GM20000 (cell line): ENCODE measurements around the gene CLSTN2.

Experiments used
- DNase-seq: peaks from one replicate; pipeline ENCODE4 v3.0.0; 2012; ENCODE audit warnings: low spot score
- TF ChIP-seq, protein P1 (sequence below): IDR thresholded peaks from 2 replicates; pipeline ENCODE4 v1.5.1; 2012; ENCODE audit warnings: mild to moderate bottlenecking, control low read depth; ENCODE audit errors: extremely low read depth, missing control alignments

CLSTN2 gene

GRCh38 chr3:139982404-139982803 is 47.4 kb downstream of the CLSTN2 start:
- DNase-seq: no peak
- TF ChIP-seq, protein P1, sequence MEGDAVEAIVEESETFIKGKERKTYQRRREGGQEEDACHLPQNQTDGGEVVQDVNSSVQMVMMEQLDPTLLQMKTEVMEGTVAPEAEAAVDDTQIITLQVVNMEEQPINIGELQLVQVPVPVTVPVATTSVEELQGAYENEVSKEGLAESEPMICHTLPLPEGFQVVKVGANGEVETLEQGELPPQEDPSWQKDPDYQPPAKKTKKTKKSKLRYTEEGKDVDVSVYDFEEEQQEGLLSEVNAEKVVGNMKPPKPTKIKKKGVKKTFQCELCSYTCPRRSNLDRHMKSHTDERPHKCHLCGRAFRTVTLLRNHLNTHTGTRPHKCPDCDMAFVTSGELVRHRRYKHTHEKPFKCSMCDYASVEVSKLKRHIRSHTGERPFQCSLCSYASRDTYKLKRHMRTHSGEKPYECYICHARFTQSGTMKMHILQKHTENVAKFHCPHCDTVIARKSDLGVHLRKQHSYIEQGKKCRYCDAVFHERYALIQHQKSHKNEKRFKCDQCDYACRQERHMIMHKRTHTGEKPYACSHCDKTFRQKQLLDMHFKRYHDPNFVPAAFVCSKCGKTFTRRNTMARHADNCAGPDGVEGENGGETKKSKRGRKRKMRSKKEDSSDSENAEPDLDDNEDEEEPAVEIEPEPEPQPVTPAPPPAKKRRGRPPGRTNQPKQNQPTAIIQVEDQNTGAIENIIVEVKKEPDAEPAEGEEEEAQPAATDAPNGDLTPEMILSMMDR: no peak

DNA sequence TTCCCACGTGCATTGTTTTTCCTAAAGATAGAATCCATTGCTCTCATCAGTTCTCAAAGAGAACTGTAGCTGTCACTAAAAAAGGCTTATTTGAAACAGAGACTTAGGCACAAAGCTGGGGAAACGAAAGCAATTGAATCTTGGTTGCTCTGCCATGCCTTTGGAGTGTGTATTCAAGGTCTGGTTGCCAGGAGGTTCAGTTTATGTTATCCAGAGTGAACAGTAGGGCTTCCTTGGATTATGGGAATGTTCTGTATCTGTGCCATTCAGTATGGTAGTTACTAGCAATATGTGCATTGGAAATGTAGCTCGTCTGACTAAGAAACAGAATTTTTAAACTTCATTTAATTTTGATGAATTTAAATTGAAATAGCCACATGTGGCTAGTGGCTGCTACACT is 50.6 kb downstream of the CLSTN2 start:
- DNase-seq: no peak
- TF ChIP-seq, protein P1: no peak

- DNase-seq: no peak
- TF ChIP-seq, protein P1: no peak
Measured at GRCh38 chr3:139987908-139988307, 52.9 kb downstream of the CLSTN2 start.

DNA sequence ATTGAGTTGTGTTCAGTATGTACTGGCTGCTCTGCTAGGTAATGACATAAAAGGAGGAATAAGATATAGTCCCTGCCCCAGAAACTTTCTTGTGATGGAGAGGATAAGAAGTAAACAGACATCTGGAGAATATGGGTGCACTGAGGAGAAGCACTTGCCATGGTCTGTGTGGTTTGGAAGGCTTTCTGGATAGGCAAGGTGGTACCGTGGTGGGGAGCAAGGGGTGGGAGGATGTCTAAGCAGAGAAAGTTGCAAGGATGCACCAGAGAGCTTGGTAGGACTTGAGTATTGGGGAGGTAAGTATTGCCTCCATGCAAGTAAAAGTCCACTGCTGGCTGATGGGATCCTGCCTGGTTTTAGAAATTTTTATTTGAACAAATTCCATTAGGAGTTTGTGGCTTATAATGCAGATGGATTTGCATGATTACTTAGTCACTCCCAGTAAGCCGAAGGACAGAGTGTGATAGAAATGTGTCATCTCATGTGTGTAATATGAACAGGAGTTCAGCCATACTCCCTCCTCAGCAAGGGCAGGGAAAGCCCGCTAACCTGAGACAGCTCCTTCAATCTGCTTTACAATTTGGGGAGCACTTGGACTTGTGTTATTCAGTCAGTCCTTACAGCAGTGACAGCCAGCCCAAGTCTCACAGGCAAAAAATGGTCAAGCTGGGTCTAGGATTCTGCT is 53.6 kb downstream of the CLSTN2 start:
- no peak for DNase-seq
- TF ChIP-seq, protein P1: no peak

DNA sequence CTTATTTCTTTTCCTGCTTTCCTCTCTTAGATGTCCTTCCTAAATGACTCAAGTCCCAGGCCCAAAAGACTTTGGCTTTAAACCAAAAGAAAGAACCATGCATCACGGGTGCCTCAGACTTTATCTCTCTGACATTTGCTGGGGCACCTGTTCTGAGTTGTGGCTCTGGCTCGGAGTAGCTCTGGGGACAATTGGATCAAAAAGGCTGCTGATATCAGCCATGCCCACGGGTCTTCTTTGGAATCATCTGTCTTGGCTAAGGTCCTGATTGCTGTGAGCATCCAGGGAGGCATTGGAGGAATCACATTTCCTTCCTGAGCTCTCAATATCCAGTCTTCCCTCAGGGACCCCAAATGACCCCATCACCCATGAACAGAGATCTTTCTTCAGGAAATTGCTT is 59.9 kb downstream of the CLSTN2 start:
- TF ChIP-seq, protein P1: no peak
- no peak for DNase-seq

- TF ChIP-seq, protein P1: no peak
- DNase-seq: no peak
Measured at GRCh38 chr3:140004271-140004670, 69.3 kb downstream of the CLSTN2 start.

DNA sequence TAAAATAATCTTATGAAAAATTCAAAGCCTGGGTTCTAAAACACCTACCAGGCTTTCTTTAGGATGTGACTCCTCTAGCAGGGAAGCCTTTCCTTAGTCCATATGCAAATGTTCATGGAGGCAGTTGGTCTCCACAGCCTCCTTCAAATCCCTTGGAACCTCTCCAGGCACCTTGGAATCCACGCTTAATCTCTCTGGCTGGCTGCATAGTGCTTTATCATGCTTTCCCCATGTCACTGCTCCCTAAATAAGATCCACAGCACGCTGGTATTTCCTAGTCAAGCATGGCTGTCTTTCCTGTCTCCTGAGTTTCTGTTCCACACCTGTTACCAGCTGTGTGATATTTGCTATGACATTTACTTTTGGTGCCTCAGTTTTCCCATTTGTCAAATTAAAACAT is 71.3 kb downstream of the CLSTN2 start:
- TF ChIP-seq, protein P1: no peak
- no peak for DNase-seq
